GM18498 (cell line): Measurements from ENCODE around the gene TBX2.

ENCODE experiments used
- ATAC-seq: cut with Tn5 transposase; IDR thresholded peaks from one replicate; pipeline ENCODE4 v1.9.1; 2021; ENCODE audit warnings: mild to moderate bottlenecking, moderate library complexity; ENCODE audit not compliant: unreplicated experiment

The TBX2 gene

GRCh38 chr17:61451538-61452300, 52.1 kb downstream of the TBX2 start:
- ATAC-seq = no peak

DNA sequence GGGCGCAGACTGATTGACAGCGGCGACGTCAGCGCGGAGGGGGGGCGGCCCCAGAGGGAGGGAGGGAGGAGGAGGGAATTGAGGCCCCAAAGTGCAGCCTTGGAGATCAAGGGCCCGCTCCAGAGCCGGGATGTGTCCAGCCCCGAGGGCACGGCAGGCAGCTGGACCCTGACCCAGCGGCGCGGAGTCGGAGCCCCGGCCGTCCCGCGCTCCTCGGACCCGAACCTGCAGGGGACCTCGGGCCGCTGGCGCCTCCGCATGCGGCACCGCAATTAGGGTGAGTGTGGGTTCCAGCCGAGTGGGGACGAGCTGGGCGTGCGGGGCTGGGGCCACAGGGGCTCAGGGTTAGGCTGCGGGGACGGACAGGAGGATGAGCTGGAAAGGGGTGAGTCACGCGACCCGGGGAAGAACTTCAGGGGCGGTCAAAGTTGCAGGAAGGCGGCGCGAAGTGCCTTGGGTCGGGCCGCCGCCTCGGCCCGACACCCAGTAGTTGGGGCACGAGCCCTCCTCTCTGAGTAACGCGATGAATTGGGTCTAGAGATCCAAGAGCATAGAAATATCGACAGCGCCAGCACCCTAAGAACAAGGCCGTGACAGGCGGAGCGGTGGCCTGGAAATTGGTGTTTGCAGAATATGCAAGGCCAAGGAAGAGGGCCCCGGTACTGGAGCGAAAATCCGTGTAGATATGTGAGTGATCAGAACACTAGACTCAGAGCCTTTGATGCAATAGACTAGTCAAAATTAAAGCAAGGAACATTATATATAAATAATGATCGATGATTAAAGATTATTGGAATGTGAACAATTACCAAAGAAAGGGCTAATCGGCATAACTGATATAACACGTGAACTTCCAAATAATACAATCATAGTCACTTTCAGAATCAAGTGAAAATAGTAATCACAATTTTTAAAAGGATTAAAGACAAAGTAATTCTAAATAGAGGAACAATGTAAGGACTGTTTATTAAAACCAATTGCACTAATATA, 53.0 kb downstream of the TBX2 start, which contains the start of gene TBX4:
Gene TBX4 (plus strand): TSS at position 122 of the 990 bp plus-strand sequence. CDS start 4,069 bp downstream, outside the sequence.
- ATAC-seq = no peak

DNA sequence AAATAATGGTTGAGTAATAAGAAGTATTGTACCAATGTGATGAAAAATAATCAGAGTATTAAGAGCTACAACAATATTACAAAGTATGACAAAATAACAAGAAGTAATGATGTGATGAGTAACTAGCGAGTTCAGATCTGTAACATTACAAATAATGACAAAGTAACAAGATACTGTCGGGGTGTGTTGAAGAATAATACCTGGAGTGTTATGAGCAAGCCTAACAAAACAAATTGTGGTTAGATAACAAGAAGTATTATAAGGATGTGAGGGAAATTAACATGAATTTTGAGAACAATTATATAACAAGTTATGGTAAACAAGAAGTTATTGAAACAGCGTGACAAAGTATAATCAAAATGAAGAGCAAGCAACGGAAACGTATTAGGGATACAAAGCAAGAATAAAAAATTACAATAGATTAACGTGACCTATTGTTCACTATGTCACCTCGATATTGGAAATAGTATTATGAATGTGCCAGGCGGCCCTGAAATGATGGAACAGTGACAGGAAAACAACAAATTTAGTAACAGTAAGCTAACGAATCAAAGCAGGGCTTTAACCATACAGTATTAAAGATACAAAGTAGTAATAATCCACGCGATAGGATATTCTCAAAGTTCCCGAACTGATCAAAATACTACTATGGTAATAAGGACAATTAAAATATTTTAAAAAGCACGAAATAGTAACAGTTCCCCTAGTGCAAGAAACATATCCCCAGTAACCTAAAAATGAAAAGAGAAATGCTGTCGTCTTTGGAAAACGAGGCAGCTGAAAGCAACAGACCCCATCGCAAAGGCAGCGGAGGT, 54.1 kb downstream of the TBX2 start:
- ATAC-seq = no peak

- no peak for ATAC-seq
Measured at GRCh38 chr17:61454381-61455323, 55.0 kb downstream of the TBX2 start.

GRCh38 chr17:61455324-61456060, 55.8 kb downstream of the TBX2 start:
- no peak for ATAC-seq

DNA sequence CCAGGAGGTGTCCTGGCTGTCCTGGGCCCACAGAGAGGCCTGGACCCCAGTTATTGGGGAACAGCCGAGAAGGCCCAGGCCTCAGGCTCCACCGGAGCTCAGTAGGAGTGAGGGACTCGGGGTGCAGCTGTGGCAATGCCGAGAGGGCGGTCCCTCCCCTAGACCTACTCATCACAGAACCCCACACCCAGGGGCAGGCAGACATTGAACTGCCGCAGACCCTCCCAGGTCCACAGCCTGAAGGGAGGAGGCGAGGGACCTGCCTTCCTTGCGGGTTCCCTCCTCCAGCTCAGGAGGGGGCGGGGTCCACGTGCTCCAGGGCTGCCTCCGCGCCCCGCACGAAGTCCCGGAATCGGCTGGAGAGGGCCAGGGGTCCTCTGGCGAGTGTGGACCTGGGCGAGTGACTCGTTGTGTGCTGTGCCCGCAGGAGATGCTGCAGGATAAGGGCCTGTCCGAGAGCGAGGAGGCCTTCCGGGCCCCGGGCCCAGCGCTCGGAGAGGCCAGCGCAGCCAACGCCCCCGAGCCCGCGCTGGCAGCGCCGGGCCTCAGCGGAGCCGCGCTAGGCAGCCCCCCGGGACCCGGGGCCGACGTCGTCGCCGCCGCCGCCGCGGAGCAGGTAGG, 56.5 kb downstream of the TBX2 start:
- ATAC-seq = no peak

DNA sequence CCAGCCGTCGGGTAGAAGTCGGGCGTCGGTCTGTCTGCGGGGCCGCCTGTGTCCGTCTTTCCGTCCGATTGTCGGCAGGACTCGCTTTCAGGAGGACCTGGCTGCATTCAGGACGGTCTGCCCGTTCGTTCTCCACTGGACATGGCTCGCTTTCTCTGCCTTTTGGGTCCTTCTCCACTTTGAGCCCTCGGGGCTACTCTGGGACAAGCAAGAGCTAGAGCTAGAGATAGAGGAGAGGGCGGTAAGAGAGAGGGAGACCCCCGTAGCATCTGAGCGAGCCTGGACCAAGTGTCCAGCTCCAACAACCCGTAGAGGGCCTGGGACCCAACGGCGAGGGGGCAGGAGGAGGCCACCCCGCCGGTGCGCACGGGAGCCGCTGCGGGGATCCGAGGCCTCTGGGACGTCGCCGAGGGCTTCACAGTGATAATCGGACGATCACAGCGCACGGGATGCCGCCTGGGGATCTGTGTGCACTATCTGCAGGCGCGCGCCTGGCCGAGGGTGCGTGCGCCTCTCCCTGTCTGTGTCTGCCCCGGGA, 57.1 kb downstream of the TBX2 start:
- no peak for ATAC-seq

- ATAC-seq = no peak
Measured at GRCh38 chr17:61457226-61457983, 57.8 kb downstream of the TBX2 start.

- ATAC-seq = no peak
Measured at GRCh38 chr17:61458000-61458399, 58.4 kb downstream of the TBX2 start.

- ATAC-seq = no peak
Measured at GRCh38 chr17:61458421-61459141, 58.9 kb downstream of the TBX2 start.
